ENCODE measurements around the gene RBM15. TPM values are rescaled to one million over a fixed set of nuclear protein-coding genes. Genes with fewer than 3 reads are reported as not detected.

Gene RBM15, protein sequence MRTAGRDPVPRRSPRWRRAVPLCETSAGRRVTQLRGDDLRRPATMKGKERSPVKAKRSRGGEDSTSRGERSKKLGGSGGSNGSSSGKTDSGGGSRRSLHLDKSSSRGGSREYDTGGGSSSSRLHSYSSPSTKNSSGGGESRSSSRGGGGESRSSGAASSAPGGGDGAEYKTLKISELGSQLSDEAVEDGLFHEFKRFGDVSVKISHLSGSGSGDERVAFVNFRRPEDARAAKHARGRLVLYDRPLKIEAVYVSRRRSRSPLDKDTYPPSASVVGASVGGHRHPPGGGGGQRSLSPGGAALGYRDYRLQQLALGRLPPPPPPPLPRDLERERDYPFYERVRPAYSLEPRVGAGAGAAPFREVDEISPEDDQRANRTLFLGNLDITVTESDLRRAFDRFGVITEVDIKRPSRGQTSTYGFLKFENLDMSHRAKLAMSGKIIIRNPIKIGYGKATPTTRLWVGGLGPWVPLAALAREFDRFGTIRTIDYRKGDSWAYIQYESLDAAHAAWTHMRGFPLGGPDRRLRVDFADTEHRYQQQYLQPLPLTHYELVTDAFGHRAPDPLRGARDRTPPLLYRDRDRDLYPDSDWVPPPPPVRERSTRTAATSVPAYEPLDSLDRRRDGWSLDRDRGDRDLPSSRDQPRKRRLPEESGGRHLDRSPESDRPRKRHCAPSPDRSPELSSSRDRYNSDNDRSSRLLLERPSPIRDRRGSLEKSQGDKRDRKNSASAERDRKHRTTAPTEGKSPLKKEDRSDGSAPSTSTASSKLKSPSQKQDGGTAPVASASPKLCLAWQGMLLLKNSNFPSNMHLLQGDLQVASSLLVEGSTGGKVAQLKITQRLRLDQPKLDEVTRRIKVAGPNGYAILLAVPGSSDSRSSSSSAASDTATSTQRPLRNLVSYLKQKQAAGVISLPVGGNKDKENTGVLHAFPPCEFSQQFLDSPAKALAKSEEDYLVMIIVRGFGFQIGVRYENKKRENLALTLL
- total RNA-seq = 33.8 and 38.3 TPM in 2 replicates

DNA sequence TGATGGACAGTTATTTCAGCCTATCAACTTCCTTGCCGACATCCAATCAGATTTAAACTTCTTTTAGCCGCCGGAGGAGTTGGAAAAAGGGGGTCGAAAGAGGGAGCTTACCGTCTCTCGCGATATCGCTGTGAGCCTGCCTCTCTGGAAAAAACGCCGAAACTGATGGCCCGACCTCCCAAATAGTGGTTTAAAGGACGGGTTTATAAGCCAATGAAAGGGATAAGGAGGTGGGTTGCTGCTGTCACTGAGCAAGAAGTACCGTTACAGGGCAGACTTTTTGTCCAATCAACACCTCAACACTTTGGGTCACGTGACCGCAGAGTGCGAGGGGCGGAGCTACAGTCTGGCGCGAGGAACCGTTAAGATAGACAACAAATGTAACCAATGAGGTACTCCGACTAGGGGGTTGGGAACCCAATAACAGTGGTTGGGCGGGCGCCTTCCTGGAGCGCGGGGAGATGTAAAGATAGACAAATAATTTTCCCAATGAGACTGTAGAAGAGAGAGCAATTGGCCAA is at the start of gene RBM15:
RBM15 (plus strand) TSS at position 492 of the 521 bp plus-strand sequence; CDS start at position 521, 29 bp downstream.

DNA sequence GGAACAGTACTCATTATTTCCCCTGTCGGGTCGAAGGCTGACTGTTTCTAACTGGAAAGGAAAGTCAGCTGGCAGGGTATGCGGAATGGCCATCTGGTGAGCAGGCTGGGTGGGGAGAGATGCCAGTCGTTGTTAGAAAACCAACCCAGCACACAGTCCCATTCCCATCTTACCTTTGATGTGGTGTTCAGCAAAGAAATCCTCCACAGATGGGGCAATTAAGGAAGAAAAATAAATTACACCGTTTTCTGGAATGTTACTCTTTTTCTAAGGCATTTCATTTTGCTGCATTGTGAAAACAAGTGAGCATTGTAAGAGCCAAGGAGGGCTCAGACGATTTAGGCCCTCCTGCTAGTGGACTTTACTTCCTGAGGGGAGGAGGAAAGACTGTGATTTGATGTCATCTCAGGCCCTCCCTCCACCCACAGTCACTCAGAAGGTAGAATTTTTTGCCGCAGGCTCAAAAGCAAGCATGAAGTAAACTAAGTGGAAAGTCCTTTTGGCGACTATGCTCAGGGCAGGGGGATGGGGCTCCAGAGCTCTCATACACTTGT is 51.6 kb downstream of the RBM15 start, which contains the start of gene SLC16A4:
SLC16A4 (minus strand) TSS at position 335 of the 554 bp plus-strand sequence. CDS start 1,703 bp downstream, outside the sequence.

Other genes starting within 250 kb of the RBM15 start
- gene UBL4B, start 226.9 kb upstream of the RBM15 start, total RNA-seq = not detected in 2 replicates
- gene SLC6A17, start 188.9 kb upstream of the RBM15 start, total RNA-seq = under 0.01 TPM in 1 of 2 replicates, not detected in the other
- gene KCNC4, start 129.1 kb upstream of the RBM15 start, total RNA-seq = 1.6 and 4.1 TPM in 2 replicates
- gene SLC16A4, start 51.6 kb downstream of the RBM15 start, total RNA-seq = 6.8 and 10.3 TPM in 2 replicates
- 60.9 and 75.0 TPM in 2 replicates for gene LAMTOR5, start 68.3 kb downstream of the RBM15 start, total RNA-seq
- not detected in 2 replicates for gene PROK1, start 111.8 kb downstream of the RBM15 start, total RNA-seq
- gene KCNA10, start 179.8 kb downstream of the RBM15 start, total RNA-seq = 0.15 TPM in 1 of 2 replicates, not detected in the other